Esophagus muscularis mucosa (tissue), 4 donors: ENCODE results near the gene AQP1. TPM values are rescaled to one million over a fixed set of nuclear protein-coding genes. Genes with fewer than 3 reads are reported as not detected.

Experiments used
- DNase-seq: peaks from one replicate; pipeline ENCODE4 v3.0.0-alpha.2; 2017; ENCODE audit errors: extremely low spot score
- H3K27ac ChIP-seq, 4 donors: fragments of 200-600 bp; sonication (generic); replicated peaks in 1 of 4; 1 replicate in 3 of 4; 2 replicates in 1 of 4; pipeline ENCODE4 v1.5.1; 2016 to 2019; ENCODE audit warnings: mild to moderate bottlenecking in 1 of 4
- H3K27me3 ChIP-seq, 4 donors: fragments of 200-600 bp; sonication (generic); one replicate each; pipeline versions ENCODE4 v1.5.1 to v1.6.0; 2016 to 2019
- H3K36me3 ChIP-seq, 4 donors: fragments of 200-600 bp; sonication (generic); one replicate each; pipeline ENCODE4 v1.5.1; 2016 to 2019
- H3K4me1 ChIP-seq, 4 donors: fragments of 200-600 bp; sonication (generic); one replicate each; pipeline ENCODE4 v1.5.1; 2016 to 2019
- H3K4me3 ChIP-seq, 4 donors: fragments of 200-600 bp; sonication (generic); 1 replicate in 2 of 4; 2 replicates in 2 of 4; pipeline ENCODE4 v1.5.1; 2016 to 2019; ENCODE audit warnings: mild to moderate bottlenecking in 4 of 4, moderate library complexity in 1 of 4
- H3K9me3 ChIP-seq, 4 donors: fragments of 200-600 bp; sonication (generic); 1 replicate in 3 of 4; 2 replicates in 1 of 4; pipeline ENCODE4 v1.5.1; 2016 to 2019
- EP300 ChIP-seq: sonication (generic); formaldehyde crosslinking; IDR thresholded peaks from one replicate; pipeline ENCODE4 v1.6.1; 2017; ENCODE audit warnings: antibody characterized with exemption
- POLR2A ChIP-seq: fragments of 450-650 bp; IDR thresholded peaks from one replicate; pipeline ENCODE4 v1.6.1; 2017; ENCODE audit warnings: antibody characterized with exemption, moderate library complexity, mild to moderate bottlenecking, low read depth
- POLR2AphosphoS5 ChIP-seq, 2 donors: sonication (generic); formaldehyde crosslinking; IDR thresholded peaks; one replicate each; pipeline ENCODE4 v1.6.1; 2017; ENCODE audit warnings: antibody characterized with exemption in 2 of 2
- WGBS: methylation state at CpG from one replicate; pipeline ENCODE4 v1.1.5; 2018; 5-methylcytosine and 5-hydroxymethylcytosine counted together
- intact Hi-C: fragments of 100-400 bp; cut with DNase I; formaldehyde crosslinking; loops from one replicate; pipeline ENCODE4 v1.15.1; 2023
- total RNA-seq, 4 donors: library from RNA; depleted of rRNA; stranded (reverse); fragments of >200 nt; gene quantifications; one replicate each; pipeline versions ENCODE4 v1.1.0 to v1.2.1, GENCODE V29; 2016
- TF ChIP-seq, protein P1 (sequence below), 3 experiments: fragments of 200-600 bp in 2 of 3; fragments of 450-650 bp in 1 of 3; sonication (generic) in 2 of 3; IDR thresholded peaks; one replicate each; pipeline ENCODE4 v1.5.1; 2017 to 2019; ENCODE audit warnings: antibody characterized with exemption in 3 of 3, mild to moderate bottlenecking in 2 of 3, moderate library complexity in 1 of 3

Gene AQP1
- total RNA-seq, 4 donors from 2014 or later: 362 to 578 (median 513) TPM

DNA sequence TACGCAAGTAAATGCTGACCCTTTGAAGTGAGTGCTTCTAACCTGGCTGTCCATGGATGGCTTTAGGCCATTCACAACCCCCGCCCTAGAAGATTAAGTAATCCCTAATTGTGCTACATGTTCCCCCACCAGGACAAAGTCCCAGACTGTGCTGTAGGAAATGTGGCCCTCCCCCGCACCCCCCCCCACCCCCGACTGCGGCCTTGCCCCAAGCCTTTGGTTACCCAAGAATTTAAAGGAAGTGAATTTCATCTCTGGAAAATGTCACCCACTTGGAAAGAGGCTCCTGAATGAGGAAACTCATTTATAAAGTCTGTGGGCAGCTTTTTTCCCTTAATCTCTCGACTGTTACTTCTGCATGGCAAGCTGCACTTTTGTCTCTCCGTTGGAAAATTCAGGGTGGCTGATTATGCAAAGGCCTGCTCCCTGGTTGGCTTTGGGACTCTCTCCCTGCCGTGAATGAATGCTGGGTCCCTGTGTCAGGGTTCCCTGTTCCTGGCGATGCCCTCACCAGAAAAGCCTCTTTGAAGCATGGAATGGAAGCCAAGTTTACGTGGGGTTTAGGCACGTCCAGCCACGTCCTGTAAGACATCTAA lies 31.4 kb upstream of the AQP1 start:
- H3K4me3 ChIP-seq: no peak overlapping the region
- peaks cover 6 to 51% (median 41%) of the 10 kb centered on the region in 4 donors for H3K4me1 ChIP-seq
- intact Hi-C loops: no loop called here
- no peak for DNase-seq
- TF ChIP-seq, protein P1, sequence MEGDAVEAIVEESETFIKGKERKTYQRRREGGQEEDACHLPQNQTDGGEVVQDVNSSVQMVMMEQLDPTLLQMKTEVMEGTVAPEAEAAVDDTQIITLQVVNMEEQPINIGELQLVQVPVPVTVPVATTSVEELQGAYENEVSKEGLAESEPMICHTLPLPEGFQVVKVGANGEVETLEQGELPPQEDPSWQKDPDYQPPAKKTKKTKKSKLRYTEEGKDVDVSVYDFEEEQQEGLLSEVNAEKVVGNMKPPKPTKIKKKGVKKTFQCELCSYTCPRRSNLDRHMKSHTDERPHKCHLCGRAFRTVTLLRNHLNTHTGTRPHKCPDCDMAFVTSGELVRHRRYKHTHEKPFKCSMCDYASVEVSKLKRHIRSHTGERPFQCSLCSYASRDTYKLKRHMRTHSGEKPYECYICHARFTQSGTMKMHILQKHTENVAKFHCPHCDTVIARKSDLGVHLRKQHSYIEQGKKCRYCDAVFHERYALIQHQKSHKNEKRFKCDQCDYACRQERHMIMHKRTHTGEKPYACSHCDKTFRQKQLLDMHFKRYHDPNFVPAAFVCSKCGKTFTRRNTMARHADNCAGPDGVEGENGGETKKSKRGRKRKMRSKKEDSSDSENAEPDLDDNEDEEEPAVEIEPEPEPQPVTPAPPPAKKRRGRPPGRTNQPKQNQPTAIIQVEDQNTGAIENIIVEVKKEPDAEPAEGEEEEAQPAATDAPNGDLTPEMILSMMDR (IDR thresholded peaks at IDR 0.05): no peak
- TF ChIP-seq POLR2A: no peak
- TF ChIP-seq POLR2AphosphoS5 (IDR thresholded peaks at IDR 0.05): no peak
- no peak for TF ChIP-seq EP300
- no peaks in the 10 kb centered on the region for H3K9me3 ChIP-seq
- no peaks in the 10 kb centered on the region for H3K27me3 ChIP-seq
- WGBS: 46% methylated on average over 12 of the region's 12 CpGs
- peaks cover 0 to 37% (median 21%) of the 10 kb centered on the region in 4 donors for H3K36me3 ChIP-seq
- peak overlapping the region; percentile 50 to 71 (median 57) for H3K27ac ChIP-seq

DNA sequence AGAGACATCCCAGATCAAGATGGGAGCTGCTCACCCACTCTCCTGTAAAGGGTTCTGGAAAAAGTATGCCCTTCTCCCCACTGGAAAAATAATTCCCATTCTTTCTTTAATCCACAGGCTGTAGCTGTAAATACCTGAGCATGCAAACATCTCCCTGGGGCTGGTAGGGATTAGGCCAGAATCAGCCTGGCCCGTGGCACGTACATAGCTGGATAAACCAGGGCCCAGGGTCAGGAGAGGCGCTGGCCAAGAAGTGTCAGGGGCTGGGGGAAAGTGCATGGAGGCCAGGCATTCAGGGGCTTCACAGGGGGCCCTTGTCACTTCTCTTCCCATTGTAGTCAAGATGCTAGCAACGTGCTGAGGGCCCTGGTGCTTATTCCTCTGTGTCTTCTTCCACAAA lies 30.7 kb upstream of the AQP1 start:
- DNase-seq: no peak
- H3K9me3 ChIP-seq: no peaks in the 10 kb centered on the region
- H3K4me3 ChIP-seq: no peak overlapping the region
- TF ChIP-seq, protein P1 (IDR thresholded peaks at IDR 0.05): no peak
- TF ChIP-seq EP300 (no peak), POLR2AphosphoS5 (IDR thresholded peaks at IDR 0.05) (no peak), POLR2A (no peak)
- intact Hi-C loops: no loop called here
- peak overlapping the region; percentile 50 to 71 (median 57) for H3K27ac ChIP-seq
- H3K27me3 ChIP-seq: no peaks in the 10 kb centered on the region
- WGBS: 73% methylated on average over 4 of the region's 4 CpGs
- H3K36me3 ChIP-seq: peaks cover 0 to 31% (median 18%) of the 10 kb centered on the region in 4 donors
- peaks cover 6 to 57% (median 43%) of the 10 kb centered on the region in 4 donors for H3K4me1 ChIP-seq

DNA sequence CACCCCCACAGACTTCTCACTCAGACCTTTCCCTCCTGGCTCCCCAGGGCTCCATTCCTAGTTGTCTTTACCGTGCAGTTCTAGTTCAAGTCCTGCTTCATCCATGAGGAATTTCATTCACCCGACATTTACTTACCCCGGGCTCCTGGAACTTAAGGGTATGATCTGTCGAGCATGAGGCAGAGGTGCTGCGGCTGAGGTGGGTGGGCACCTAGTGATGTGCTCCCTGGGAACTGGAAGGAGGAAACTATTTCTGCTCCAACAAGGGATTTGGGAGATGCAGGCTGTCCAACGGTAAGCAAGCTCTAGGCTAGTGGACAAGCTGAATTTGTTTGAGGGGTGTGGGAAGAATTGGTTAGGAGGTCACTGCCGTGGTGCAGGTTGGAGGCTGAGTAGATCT lies 30.2 kb upstream of the AQP1 start:
- Histone ChIP-seq H3K27me3 (no peaks in the 10 kb centered on the region), H3K4me3 (no peak overlapping the region), H3K27ac (peak overlapping the region; percentile 50 to 71 (median 57)), H3K4me1 (peaks cover 6 to 62% (median 48%) of the 10 kb centered on the region in 4 donors), H3K9me3 (no peaks in the 10 kb centered on the region), H3K36me3 (peaks cover 0 to 31% (median 13%) of the 10 kb centered on the region in 4 donors)
- TF ChIP-seq POLR2AphosphoS5 (IDR thresholded peaks at IDR 0.05) (no peak), POLR2A (no peak), EP300 (no peak)
- TF ChIP-seq, protein P1 (IDR thresholded peaks at IDR 0.05): no peak
- WGBS: 93% methylated on average over 7 of the region's 7 CpGs
- intact Hi-C loops: no loop called here
- DNase-seq: no peak

DNA sequence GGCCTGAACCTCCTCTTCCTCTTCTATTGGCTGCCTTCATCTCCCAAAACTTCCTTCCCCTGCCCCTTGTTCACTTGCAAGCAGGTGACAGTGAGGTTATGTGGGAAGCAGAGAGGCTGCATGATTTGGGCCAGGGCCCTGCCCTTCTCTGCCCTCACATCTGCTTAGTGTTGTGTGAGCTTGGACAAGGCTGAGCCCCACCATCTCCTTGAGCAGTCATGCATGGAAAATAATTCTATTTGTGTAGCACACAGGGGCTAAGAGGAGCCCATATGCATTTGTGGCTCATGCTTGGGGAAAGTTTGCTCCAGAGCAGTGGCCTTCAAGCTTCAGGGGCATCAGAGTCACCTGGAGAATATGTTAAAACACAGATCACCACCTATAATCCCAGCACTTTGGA lies 26.8 kb upstream of the AQP1 start:
- peaks cover 0 to 25% (median 11%) of the 10 kb centered on the region in 4 donors for H3K36me3 ChIP-seq
- H3K27ac ChIP-seq: no peak overlapping the region
- intact Hi-C loops: no loop called here
- no peak overlapping the region for H3K4me3 ChIP-seq
- no peak for TF ChIP-seq POLR2AphosphoS5 (IDR thresholded peaks at IDR 0.05)
- TF ChIP-seq, protein P1 (IDR thresholded peaks at IDR 0.05): no peak
- TF ChIP-seq EP300: no peak
- TF ChIP-seq POLR2A: no peak
- H3K9me3 ChIP-seq: no peaks in the 10 kb centered on the region
- peaks cover 12 to 63% (median 54%) of the 10 kb centered on the region in 4 donors for H3K4me1 ChIP-seq
- no peak for DNase-seq
- no peaks in the 10 kb centered on the region for H3K27me3 ChIP-seq

DNA sequence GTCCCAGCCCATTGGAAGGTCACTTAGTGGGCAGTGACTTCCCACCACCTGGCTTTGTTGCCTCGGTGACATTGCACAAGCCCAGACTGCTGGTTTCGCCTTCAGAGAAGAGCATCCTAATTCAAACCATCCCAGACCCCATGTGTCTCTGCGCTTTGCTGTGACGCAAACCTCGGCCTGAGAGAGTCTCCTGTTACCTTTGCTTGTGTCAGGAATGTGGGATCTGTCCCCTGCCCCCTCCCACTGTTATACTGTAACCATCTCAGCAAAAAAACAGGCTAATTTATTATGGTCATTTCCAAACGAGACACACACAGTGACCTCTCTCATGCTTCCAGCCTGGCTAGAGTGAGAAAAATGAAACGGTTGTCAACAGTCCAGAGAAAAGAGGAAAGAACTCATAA lies 25.0 kb upstream of the AQP1 start:
- no peak overlapping the region for H3K4me3 ChIP-seq
- peak overlapping the region; percentile 66 to 74 (median 70) for H3K27ac ChIP-seq
- H3K9me3 ChIP-seq: no peaks in the 10 kb centered on the region
- intact Hi-C loops: no loop called here
- no peak for DNase-seq
- H3K4me1 ChIP-seq: peaks cover 12 to 46% (median 37%) of the 10 kb centered on the region in 4 donors
- WGBS: 56% methylated on average over 6 of the region's 7 CpGs
- TF ChIP-seq EP300 (no peak), POLR2AphosphoS5 (IDR thresholded peaks at IDR 0.05) (no peak), POLR2A (no peak)
- TF ChIP-seq, protein P1 (IDR thresholded peaks at IDR 0.05): no peak
- H3K27me3 ChIP-seq: no peaks in the 10 kb centered on the region
- peaks cover 0 to 25% (median 11%) of the 10 kb centered on the region in 4 donors for H3K36me3 ChIP-seq
